Lower leg skin (tissue), 3 donors: ENCODE results near the gene SLC6A16.

Experiments used
- CTCF ChIP-seq, 3 donors: fragments of 450-650 bp; IDR thresholded peaks; one replicate each; pipeline ENCODE4 v1.5.1; 2016; ENCODE audit warnings: antibody characterized with exemption in 3 of 3, mild to moderate bottlenecking in 3 of 3, moderate library complexity in 2 of 3
- POLR2A ChIP-seq, 2 donors: fragments of 450-650 bp; IDR thresholded peaks; one replicate each; pipeline ENCODE4 v1.6.1; 2016 to 2017; ENCODE audit warnings: antibody characterized with exemption in 2 of 2, mild to moderate bottlenecking in 1 of 2, moderate library complexity in 1 of 2

- TF ChIP-seq POLR2A (IDR thresholded peaks at IDR 0.05) (no peak), CTCF (IDR thresholded peaks at IDR 0.05) (no peak)
These were observed 6.6 kb upstream of the SLC6A16 start for GRCh38 chr19:49331616-49332055.
